BLaER1 treated with 17β-estradiol and CSF1 and Interleukin-3, amounts not matched to agents 10 nM and 100 nM (cell line): ENCODE measurements around the gene SIVA1.

Source experiments
- H3K27ac ChIP-seq, 11 experiments: shearing (Covaris generic); formaldehyde crosslinking; 2 replicates each; pipeline ENCODE4 v1.8.1; 2022
- H3K27me3 ChIP-seq, 11 experiments: shearing (Covaris generic); formaldehyde crosslinking; 2 replicates each; pipeline ENCODE4 v1.8.1; 2022
- H3K36me3 ChIP-seq, 11 experiments: shearing (Covaris generic); formaldehyde crosslinking; 2 replicates each; pipeline ENCODE4 v1.8.1; 2022
- H3K4me1 ChIP-seq, 10 experiments: shearing (Covaris generic); formaldehyde crosslinking; 2 replicates each; pipeline ENCODE4 v1.8.1; 2022
- H3K4me2 ChIP-seq, 11 experiments: shearing (Covaris generic); formaldehyde crosslinking; 2 replicates each; pipeline ENCODE4 v1.8.1; 2022
- H3K4me3 ChIP-seq, 10 experiments: shearing (Covaris generic); formaldehyde crosslinking; 2 replicates each; pipeline ENCODE4 v1.8.1; 2022
- H3K9ac ChIP-seq, 11 experiments: shearing (Covaris generic); formaldehyde crosslinking; 2 replicates each; pipeline ENCODE4 v1.8.1; 2022
- H3K9me3 ChIP-seq, 11 experiments: shearing (Covaris generic); formaldehyde crosslinking; replicated peaks in 1 of 11; 2 replicates each; pipeline ENCODE4 v1.8.1; 2022
- H4K20me1 ChIP-seq, 11 experiments: shearing (Covaris generic); formaldehyde crosslinking; 2 replicates each; pipeline ENCODE4 v1.8.1; 2022
- Cebpa-rat ChIP-seq, 11 experiments: shearing (Covaris generic); IDR thresholded peaks; 2 replicates each; pipeline ENCODE4 v1.8.1; 2022

Gene SIVA1

DNA sequence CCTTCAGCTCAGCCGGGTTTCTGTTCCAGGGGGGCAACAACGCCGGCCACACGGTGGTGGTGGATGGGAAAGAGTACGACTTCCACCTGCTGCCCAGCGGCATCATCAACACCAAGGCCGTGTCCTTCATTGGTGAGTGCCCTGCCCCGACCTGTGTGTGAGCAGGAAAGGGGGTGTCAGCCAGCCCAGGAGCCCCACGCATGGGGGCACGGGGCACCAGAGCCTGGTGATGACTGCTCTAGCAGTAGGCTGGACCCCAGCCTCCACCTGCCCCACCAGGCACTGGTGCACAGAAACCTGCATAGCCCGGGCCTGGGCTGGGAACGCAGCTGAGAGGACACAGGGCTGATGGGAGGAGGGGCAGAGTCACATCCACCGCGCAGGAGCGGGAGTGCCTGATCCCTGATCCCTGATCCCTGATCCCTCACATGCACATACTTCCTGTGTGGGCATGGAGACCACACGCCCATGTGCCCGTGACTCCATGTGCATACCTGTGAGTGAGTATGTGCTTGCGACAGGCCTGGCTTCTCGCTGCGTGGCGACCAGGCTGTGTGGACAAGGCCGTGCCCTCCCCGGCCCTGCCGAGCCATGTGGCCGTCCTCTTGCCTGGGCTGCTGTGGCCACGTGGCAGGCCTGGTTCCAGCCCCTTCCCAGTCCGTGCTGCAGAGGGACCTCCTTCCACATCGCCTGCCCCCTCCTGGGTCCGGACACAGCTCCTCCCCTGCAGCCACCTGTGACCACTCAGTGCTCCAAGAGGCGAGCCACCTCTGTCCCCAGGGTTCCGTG is 17.8 kb upstream of the SIVA1 start:
- Histone ChIP-seq H3K4me2 (peak overlapping the region in 1 of 11 experiments; percentile 43; a peak in 1 of 22 replicates), H3K9me3 (no peaks in the 10 kb centered on the region), H3K36me3 (no peaks in the 10 kb centered on the region), H3K27me3 (no peaks in the 10 kb centered on the region), H3K27ac (no peak overlapping the region), H3K4me1 (peaks cover 18 to 37% (median 31%) of the 10 kb centered on the region in 10 experiments; a peak in 19 of 20 replicates), H3K9ac (peak overlapping the region in 1 of 11 experiments; percentile 14; a peak in 1 of 22 replicates), H3K4me3 (no peak overlapping the region), H4K20me1 (peaks cover 0 to 12% (median 0%) of the 10 kb centered on the region in 11 experiments; a peak in 2 of 22 replicates)
- no peak for TF ChIP-seq Cebpa-rat (IDR thresholded peaks at IDR 0.05)

DNA sequence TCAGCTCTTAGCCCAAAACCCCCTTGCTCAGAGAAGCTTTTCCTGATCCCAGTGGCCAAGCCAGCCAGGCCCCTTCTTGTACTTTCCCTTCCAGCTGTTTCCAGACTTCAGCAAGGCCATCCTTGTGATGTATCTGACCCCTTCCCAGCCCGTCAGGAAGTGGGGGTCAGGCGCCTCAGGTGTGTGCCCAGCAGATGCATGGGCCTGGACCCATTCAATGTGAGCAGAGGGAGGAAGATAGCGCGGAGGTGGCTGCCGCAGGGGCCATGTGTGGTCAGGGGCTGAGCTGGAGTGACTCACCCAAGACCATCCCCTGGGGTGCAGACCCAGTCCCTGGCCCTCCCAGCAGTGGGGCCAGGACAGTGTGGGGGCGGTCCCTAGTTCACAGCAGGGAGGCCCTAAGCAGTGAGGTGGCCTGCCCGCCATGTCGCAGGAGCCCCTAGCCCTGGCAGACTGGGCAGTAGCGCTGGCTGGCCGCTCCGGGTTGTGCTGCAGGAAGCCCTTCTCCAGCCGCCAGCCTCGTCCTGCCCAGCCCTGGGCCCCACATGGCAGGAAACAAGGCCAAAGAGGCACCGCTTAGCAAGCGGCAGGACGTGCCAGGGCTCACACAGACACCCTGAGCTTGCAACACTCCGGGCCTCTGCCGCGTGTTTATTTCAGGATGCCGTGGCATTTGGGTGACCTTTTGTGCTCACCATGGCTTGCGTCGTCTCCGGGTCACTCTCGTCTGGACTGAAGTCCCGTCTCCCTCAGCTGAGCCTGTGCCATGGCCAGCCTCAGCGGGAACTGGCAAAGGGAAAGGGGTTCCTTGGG is 16.9 kb upstream of the SIVA1 start:
- H3K9me3 ChIP-seq = no peaks in the 10 kb centered on the region
- no peak overlapping the region for H3K4me3 ChIP-seq
- no peaks in the 10 kb centered on the region for H3K27me3 ChIP-seq
- no peak overlapping the region for H3K27ac ChIP-seq
- H4K20me1 ChIP-seq = peaks cover 0 to 12% (median 0%) of the 10 kb centered on the region in 11 experiments; a peak in 2 of 22 replicates
- peaks cover 18 to 36% (median 31%) of the 10 kb centered on the region in 10 experiments; a peak in 19 of 20 replicates for H3K4me1 ChIP-seq
- TF ChIP-seq Cebpa-rat (IDR thresholded peaks at IDR 0.05) = no peak
- H3K4me2 ChIP-seq = peak overlapping the region in 4 of 11 experiments; percentile 10 to 60 (median 32); a peak in 7 of 22 replicates
- no peaks in the 10 kb centered on the region for H3K36me3 ChIP-seq
- H3K9ac ChIP-seq = no peak overlapping the region; a peak in 1 of 22 replicates

DNA sequence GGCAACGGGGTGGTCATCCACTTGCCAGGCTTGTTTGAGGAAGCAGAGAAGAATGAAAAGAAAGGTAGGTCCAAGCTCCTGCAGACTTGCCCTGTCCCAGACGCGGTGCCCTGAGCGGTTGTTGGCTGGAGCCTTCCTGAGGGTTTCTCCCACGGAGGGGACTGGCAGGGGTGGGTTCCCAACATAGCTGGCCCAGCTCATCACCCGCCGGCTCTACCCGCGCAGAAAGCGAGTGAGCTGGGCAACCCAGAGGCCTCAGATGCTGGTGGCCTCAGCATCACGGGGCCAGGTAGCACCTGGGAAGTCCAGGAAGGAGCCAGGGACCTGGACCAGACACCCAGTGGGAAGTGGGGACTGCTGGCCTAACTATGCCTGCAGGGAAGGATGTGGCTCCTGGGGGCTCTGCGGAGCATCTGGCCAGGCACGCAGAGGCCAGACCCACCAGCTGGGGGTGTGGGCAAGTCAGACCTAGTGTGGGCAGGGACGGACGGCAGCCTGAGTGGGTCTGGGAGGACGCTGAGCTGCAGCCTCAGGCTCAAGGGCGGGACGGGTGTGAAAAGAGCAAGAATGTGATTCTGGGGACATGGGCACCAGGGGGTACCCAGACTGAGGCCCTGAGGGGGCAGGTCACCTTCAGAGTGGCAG is 14.4 kb upstream of the SIVA1 start:
- no peak for TF ChIP-seq Cebpa-rat (IDR thresholded peaks at IDR 0.05)
- H3K4me3 ChIP-seq = no peak overlapping the region
- no peaks in the 10 kb centered on the region for H3K9me3 ChIP-seq
- peaks cover 17 to 34% (median 22%) of the 10 kb centered on the region in 10 experiments; a peak in 19 of 20 replicates for H3K4me1 ChIP-seq
- no peak overlapping the region for H3K27ac ChIP-seq
- no peak overlapping the region for H3K9ac ChIP-seq
- peaks cover 0 to 6% (median 0%) of the 10 kb centered on the region in 11 experiments; a peak in 1 of 22 replicates for H4K20me1 ChIP-seq
- H3K4me2 ChIP-seq = no peak overlapping the region
- no peaks in the 10 kb centered on the region for H3K27me3 ChIP-seq
- no peaks in the 10 kb centered on the region for H3K36me3 ChIP-seq

DNA sequence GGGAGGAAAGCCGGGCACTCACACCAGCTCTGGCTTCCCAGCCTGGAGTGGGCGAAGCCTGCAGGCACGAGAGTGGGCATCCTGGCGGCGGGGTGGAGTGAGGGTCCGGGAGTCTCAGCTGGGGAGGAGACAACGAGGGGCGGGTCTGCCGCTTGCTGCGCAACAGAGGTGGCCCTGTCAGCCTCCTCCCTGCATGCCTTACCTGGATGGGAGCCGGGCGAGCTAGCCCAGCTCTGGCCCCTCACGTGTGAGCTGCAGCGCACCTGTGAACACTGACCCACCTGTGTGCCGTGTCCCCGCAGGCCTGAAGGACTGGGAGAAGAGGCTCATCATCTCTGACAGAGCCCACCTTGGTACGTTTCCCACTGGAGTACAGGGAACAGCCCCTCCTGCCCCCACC is 13.9 kb upstream of the SIVA1 start:
- no peak for TF ChIP-seq Cebpa-rat (IDR thresholded peaks at IDR 0.05)
- Histone ChIP-seq H3K4me3 (no peak overlapping the region), H3K36me3 (no peaks in the 10 kb centered on the region)

DNA sequence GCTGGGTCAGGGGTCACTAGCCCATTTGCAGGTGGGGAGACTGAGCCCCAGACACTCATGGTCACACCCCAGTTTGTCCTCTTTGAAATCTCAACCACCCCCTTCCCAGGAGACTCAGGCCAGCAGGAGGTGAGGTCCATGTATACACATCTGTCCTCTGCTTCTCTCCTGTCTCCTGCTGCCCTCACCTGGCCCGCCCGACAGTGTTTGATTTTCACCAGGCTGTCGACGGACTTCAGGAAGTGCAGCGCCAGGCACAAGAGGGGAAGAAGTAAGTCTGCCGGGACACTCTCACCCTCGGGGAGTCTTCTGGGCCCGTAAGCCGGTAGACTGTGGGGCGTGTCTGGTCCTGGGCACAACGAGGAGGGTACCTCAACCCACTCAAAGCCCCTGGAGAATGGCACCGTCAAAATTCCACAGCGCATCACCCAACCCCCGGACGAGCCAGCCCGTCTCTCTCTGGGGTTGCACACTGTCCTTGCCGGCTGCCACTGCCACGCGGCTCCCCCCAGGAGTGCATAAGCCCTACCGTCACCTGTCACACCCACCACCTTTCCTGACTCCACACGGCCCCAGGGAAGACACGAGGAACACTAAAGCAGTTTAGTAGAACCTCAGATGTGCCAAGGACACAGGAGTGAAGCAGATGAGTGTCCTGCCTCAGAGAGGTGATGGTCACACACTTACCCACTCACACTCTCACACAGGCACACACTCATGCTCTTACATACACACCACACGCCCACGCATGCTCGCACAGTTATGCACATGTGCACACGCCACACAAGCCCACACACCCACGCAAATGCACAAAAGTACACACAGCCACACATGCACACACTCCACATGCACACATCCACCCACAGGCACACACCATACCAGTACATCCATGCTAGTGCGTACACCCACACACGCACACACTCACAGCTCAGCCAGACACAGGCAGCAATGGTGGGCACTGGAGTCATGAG is 13.1 kb upstream of the SIVA1 start:
- Histone ChIP-seq H3K4me1 (peaks cover 8 to 24% (median 15%) of the 10 kb centered on the region in 10 experiments; a peak in 16 of 20 replicates), H3K4me3 (no peak overlapping the region), H3K9ac (peak overlapping the region in 1 of 11 experiments; percentile 9; a peak in 1 of 22 replicates), H3K27me3 (no peaks in the 10 kb centered on the region), H3K27ac (no peak overlapping the region), H3K36me3 (no peaks in the 10 kb centered on the region), H3K9me3 (no peaks in the 10 kb centered on the region), H3K4me2 (no peak overlapping the region), H4K20me1 (no peaks in the 10 kb centered on the region; a peak in 1 of 22 replicates)
- no peak for TF ChIP-seq Cebpa-rat (IDR thresholded peaks at IDR 0.05)

More for the DNA sequence above, 13.9 kb upstream of the SIVA1 start:
- Histone ChIP-seq H3K4me2 (no peak overlapping the region), H4K20me1 (peaks cover 0 to 6% (median 0%) of the 10 kb centered on the region in 11 experiments; a peak in 1 of 22 replicates), H3K27me3 (no peaks in the 10 kb centered on the region), H3K27ac (no peak overlapping the region), H3K9ac (peak overlapping the region in 1 of 11 experiments; percentile 9; a peak in 1 of 22 replicates), H3K9me3 (no peaks in the 10 kb centered on the region), H3K4me1 (peaks cover 11 to 29% (median 16%) of the 10 kb centered on the region in 10 experiments; a peak in 18 of 20 replicates)

DNA sequence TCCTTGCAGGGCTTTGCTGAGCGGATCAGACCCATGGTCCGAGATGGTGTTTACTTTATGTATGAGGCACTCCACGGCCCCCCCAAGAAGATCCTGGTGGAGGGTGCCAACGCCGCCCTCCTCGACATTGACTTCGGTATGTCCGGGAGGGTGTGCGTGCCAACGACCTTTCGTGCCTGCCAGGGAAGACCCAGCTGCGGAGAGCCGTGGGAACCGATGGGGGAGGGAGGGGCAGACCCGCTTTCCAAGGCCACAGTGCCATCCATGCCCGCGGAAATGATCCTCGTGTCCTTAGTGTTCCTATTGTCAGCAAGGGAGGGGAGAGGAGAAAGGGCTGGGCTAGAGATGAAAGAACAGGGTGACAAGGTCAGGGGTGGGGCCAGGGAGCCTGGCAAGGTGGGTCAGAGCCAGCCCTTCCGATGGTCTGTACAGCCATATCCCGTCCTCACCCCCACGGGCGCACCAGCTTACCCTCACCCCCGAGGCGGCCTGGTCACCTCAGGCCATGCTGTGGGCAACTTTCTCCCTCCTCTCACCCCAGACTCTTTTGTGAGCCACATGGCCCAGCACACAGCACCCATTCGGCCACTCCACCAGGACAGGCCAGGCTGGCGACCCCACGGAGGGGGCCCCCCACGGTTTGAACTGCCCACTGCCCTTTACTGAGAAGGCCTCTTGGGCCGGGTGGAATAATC is 11.7 kb upstream of the SIVA1 start:
- no peaks in the 10 kb centered on the region for H3K36me3 ChIP-seq
- H4K20me1 ChIP-seq = no peaks in the 10 kb centered on the region; a peak in 1 of 22 replicates
- no peak overlapping the region for H3K27ac ChIP-seq
- no peaks in the 10 kb centered on the region for H3K9me3 ChIP-seq
- no peaks in the 10 kb centered on the region for H3K27me3 ChIP-seq
- no peak for TF ChIP-seq Cebpa-rat (IDR thresholded peaks at IDR 0.05)
- H3K9ac ChIP-seq = no peak overlapping the region
- H3K4me1 ChIP-seq = peaks cover 2 to 29% (median 14%) of the 10 kb centered on the region in 10 experiments; a peak in 16 of 20 replicates
- no peak overlapping the region for H3K4me3 ChIP-seq
- H3K4me2 ChIP-seq = peak overlapping the region in 4 of 11 experiments; percentile 15 to 34 (median 30); a peak in 6 of 22 replicates

DNA sequence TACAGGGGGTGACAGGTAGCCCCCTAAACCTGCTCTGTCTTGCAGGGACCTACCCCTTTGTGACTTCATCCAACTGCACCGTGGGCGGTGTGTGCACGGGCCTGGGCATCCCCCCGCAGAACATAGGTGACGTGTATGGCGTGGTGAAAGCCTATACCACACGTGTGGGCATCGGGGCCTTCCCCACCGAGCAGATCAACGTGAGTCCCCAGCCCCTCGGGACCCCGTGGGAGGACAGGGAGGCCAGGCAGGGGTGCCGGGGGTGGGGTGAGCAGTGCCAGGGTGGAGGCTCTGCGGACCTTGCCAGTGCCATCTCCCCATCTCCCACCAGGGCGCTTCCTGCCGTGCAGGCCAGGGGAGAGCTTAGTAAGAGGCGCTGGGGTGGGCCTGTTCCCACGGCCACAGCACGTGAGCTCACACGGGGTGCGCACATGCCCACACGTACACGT is 11.1 kb upstream of the SIVA1 start:
- H3K4me2 ChIP-seq = peak overlapping the region in 5 of 11 experiments; percentile 15 to 34 (median 29); a peak in 6 of 22 replicates
- no peak for TF ChIP-seq Cebpa-rat (IDR thresholded peaks at IDR 0.05)

More for the DNA sequence above, 11.1 kb upstream of the SIVA1 start:
- Histone ChIP-seq H3K4me3 (no peak overlapping the region), H3K9ac (no peak overlapping the region), H4K20me1 (no peaks in the 10 kb centered on the region; a peak in 1 of 22 replicates), H3K27ac (no peak overlapping the region), H3K27me3 (no peaks in the 10 kb centered on the region), H3K9me3 (no peaks in the 10 kb centered on the region), H3K4me1 (peaks cover 0 to 32% (median 14%) of the 10 kb centered on the region in 10 experiments; a peak in 12 of 20 replicates), H3K36me3 (no peaks in the 10 kb centered on the region)
